ENCODE data around the gene ILK. TPM values are rescaled to one million over a fixed set of nuclear protein-coding genes. Genes with fewer than 3 reads are reported as not detected.

Gene ILK
- total RNA-seq, 1 donor from 2014 or later = 92.4 TPM

GRCh38 chr11:6653656-6654055 lies 50.1 kb downstream of the ILK start:
- intact Hi-C loops (cut with micrococcal nuclease) = loop anchor here (2.0 kb wide), 1 partner anchor 17 kb away; no protein-coding TSS in a partner anchor

GRCh38 chr11:6654281-6655019 lies 50.9 kb downstream of the ILK start:
- H3K27me3 Mint-ChIP-seq = peaks cover 16% of the 10 kb centered on the region

More at GRCh38 chr11:6653656-6654055, 50.1 kb downstream of the ILK start:
- Mint-ChIP-seq H3K27me3 (peaks cover 16% of the 10 kb centered on the region), H3K4me1 (peaks cover 5% of the 10 kb centered on the region), H3K9me3 (no peaks in the 10 kb centered on the region), H3K4me3 (no peak overlapping the region), H3K27ac (no peak overlapping the region), H3K36me3 (ENCODE audit: low read depth) (peaks cover 3% of the 10 kb centered on the region)
- DNase-seq = no peak

GRCh38 chr11:6655020-6655789 lies 51.6 kb downstream of the ILK start:
- H3K4me3 Mint-ChIP-seq = no peak overlapping the region
- intact Hi-C loops (cut with micrococcal nuclease) = loop anchor here (2.0 kb wide), 1 partner anchor 16 kb away; no protein-coding TSS in a partner anchor
- no peak overlapping the region for H3K27ac Mint-ChIP-seq
- H3K36me3 Mint-ChIP-seq (ENCODE audit: low read depth) = peaks cover 3% of the 10 kb centered on the region
- H3K27me3 Mint-ChIP-seq = peaks cover 16% of the 10 kb centered on the region
- H3K4me1 Mint-ChIP-seq = peaks cover 5% of the 10 kb centered on the region
- no peaks in the 10 kb centered on the region for H3K9me3 Mint-ChIP-seq
- DNase-seq = no peak

More at GRCh38 chr11:6654281-6655019, 50.9 kb downstream of the ILK start:
- peaks cover 5% of the 10 kb centered on the region for H3K4me1 Mint-ChIP-seq
- H3K27ac Mint-ChIP-seq = no peak overlapping the region
- intact Hi-C loops (cut with micrococcal nuclease) = loop anchor here (2.0 kb wide), 1 partner anchor 16 kb away; no protein-coding TSS in a partner anchor
- no peak for DNase-seq
- H3K36me3 Mint-ChIP-seq (ENCODE audit: low read depth) = peaks cover 3% of the 10 kb centered on the region
- no peaks in the 10 kb centered on the region for H3K9me3 Mint-ChIP-seq
- no peak overlapping the region for H3K4me3 Mint-ChIP-seq

GRCh38 chr11:6655790-6656583 lies 52.4 kb downstream of the ILK start, which contains the start of gene DCHS1:
DCHS1 (minus strand) TSS chr11:6655809; CDS start chr11:6641613, 14,196 bp downstream.
- peaks cover 3% of the 10 kb centered on the region for H3K36me3 Mint-ChIP-seq (ENCODE audit: low read depth)
- peak; percentile 66 for DNase-seq

GRCh38 chr11:6656584-6656915 lies 53.0 kb downstream of the ILK start:
- DNase-seq = no peak
- Mint-ChIP-seq H3K9me3 (no peaks in the 10 kb centered on the region), H3K27me3 (peaks cover 16% of the 10 kb centered on the region), H3K36me3 (ENCODE audit: low read depth) (peaks cover 3% of the 10 kb centered on the region), H3K4me3 (peak overlapping the region; percentile 74), H3K4me1 (peaks cover 5% of the 10 kb centered on the region), H3K27ac (no peak overlapping the region)
- intact Hi-C loops (cut with micrococcal nuclease) = no loop called here

More at GRCh38 chr11:6655790-6656583, 52.4 kb downstream of the ILK start, which contains the start of gene DCHS1:
- Mint-ChIP-seq H3K4me1 (peaks cover 5% of the 10 kb centered on the region), H3K4me3 (peak within 1 kb of the TSS; percentile 74), H3K27me3 (peaks cover 16% of the 10 kb centered on the region), H3K27ac (no peak within 1 kb of the TSS), H3K9me3 (no peaks in the 10 kb centered on the region)
- intact Hi-C loops (cut with micrococcal nuclease) = loop anchor here (2.0 kb wide), 1 partner anchor 15 kb away; no protein-coding TSS in a partner anchor

- intact Hi-C loops (cut with micrococcal nuclease) = no loop called here
- H3K4me3 Mint-ChIP-seq = peak overlapping the region; percentile 74
- no peak overlapping the region for H3K27ac Mint-ChIP-seq
- peaks cover 3% of the 10 kb centered on the region for H3K36me3 Mint-ChIP-seq (ENCODE audit: low read depth)
- DNase-seq = no peak
- peaks cover 5% of the 10 kb centered on the region for H3K4me1 Mint-ChIP-seq
- H3K9me3 Mint-ChIP-seq = no peaks in the 10 kb centered on the region
- H3K27me3 Mint-ChIP-seq = peaks cover 17% of the 10 kb centered on the region
Observed at GRCh38 chr11:6656936-6657335, 53.4 kb downstream of the ILK start.

- Mint-ChIP-seq H3K27ac (no peak overlapping the region), H3K9me3 (no peaks in the 10 kb centered on the region), H3K4me3 (no peak overlapping the region), H3K27me3 (peaks cover 17% of the 10 kb centered on the region), H3K36me3 (ENCODE audit: low read depth) (peaks cover 3% of the 10 kb centered on the region), H3K4me1 (peaks cover 5% of the 10 kb centered on the region)
- intact Hi-C loops (cut with micrococcal nuclease) = no loop called here
- DNase-seq = no peak
Observed at GRCh38 chr11:6657346-6657745, 53.8 kb downstream of the ILK start.

- Mint-ChIP-seq H3K27me3 (peaks cover 20% of the 10 kb centered on the region), H3K9me3 (no peaks in the 10 kb centered on the region), H3K4me1 (peaks cover 10% of the 10 kb centered on the region), H3K36me3 (ENCODE audit: low read depth) (peaks cover 3% of the 10 kb centered on the region), H3K4me3 (no peak overlapping the region), H3K27ac (no peak overlapping the region)
- intact Hi-C loops (cut with micrococcal nuclease) = no loop called here
- no peak for DNase-seq
Observed at GRCh38 chr11:6658647-6659046, 55.1 kb downstream of the ILK start.

Other genes starting within 250 kb of the ILK start
- gene SMPD1, start 213.3 kb upstream of the ILK start, total RNA-seq = 9.4 and 10.0 TPM in 2 replicates
- 24.1 TPM in 2 replicates for gene APBB1, start 184.7 kb upstream of the ILK start, total RNA-seq
- gene HPX, start 162.8 kb upstream of the ILK start, total RNA-seq = not detected in 2 replicates
- gene TRIM3, start 129.8 kb upstream of the ILK start, total RNA-seq = 3.4 and 4.1 TPM in 2 replicates
- 50.8 and 51.2 TPM in 2 replicates for gene ARFIP2, start 122.4 kb upstream of the ILK start, total RNA-seq
- gene TIMM10B, start 122.3 kb upstream of the ILK start, total RNA-seq = 41.3 and 47.4 TPM in 2 replicates
- 21.5 and 22.8 TPM in 2 replicates for gene DNHD1, start 106.5 kb upstream of the ILK start, total RNA-seq
- gene RRP8, start 158 bp upstream of the ILK start, total RNA-seq = 41.5 and 43.8 TPM in 2 replicates
- gene TAF10, start 8.4 kb downstream of the ILK start, total RNA-seq = 140 and 141 TPM in 2 replicates
- 32.2 and 35.2 TPM in 2 replicates for gene TPP1, start 15.6 kb downstream of the ILK start, total RNA-seq
- gene DCHS1, start 52.0 kb downstream of the ILK start, total RNA-seq = 0.35 and 0.36 TPM in 2 replicates
- gene MRPL17, start 79.6 kb downstream of the ILK start, total RNA-seq = 135 and 146 TPM in 2 replicates
- gene OR2AG2, start 168.2 kb downstream of the ILK start, total RNA-seq = 0.62 and 0.70 TPM in 2 replicates
- not detected in 2 replicates for gene OR2AG1, start 179.2 kb downstream of the ILK start, total RNA-seq
- gene OR6A2, start 195.9 kb downstream of the ILK start, total RNA-seq = 0.35 and 0.50 TPM in 2 replicates
- gene OR10A5, start 241.9 kb downstream of the ILK start, total RNA-seq = not detected in 2 replicates

Measured in activated CD4-positive, alpha-beta T cell treated with anti-CD3 and anti-CD28 coated beads, Interleukin-2, amount 10 ng/mL, durations not matched to agents 24 days and 14 days (primary cell).